ENCODE data around the gene PTPRK.
"Not testable (repeated sequence)": the region's sequence is repeated elsewhere in the genome, so short reads cannot be mapped to it uniquely, and the experiment has no call there.

Gene PTPRK

DNA sequence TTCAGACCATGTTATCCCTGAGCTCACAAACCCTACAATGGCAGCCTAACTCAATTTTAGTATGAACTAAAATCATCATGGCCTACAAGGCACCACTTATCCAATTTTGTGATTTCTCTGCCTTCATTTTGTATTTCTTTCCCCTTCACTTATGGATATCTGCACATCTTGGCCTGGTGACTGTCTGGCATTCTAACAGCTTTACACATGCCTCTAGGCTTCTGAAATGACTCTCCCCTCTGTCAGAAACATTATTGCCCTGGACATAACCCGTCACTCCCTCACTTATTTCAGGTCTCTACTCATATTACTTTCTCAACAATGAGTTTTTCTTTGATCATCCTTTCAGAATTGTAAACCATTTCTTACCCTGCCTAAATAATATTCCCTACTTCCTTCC is 530.3 kb downstream of the PTPRK start:
- no peak for DNase-seq

GRCh38 chr6:127980996-127981395 is 539.4 kb downstream of the PTPRK start:
- DNase-seq: no peak

- not testable (repeated sequence) for DNase-seq
Observed at GRCh38 chr6:127978185-127978584, 542.2 kb downstream of the PTPRK start.

GRCh38 chr6:127976796-127977195 is 543.6 kb downstream of the PTPRK start:
- no peak for DNase-seq

DNA sequence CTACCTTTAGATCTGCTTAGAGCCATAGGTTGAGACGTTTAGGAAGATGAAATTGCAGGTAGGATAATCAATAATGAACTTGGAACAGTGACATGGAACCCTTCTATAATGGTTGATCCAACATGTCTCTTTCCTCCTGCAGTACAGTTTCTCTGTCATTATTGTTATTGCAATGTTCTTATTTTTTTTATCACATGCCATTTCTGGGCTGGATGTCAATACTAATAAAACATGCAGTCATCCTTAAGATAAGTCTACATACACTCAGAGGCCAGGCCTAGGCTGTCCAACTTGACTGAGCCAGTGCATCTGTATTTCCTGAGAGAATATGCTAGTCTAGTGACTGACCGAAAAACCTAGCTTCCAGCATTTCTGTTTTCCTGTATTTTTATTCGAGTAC is 544.3 kb downstream of the PTPRK start:
- no peak for DNase-seq

DNA sequence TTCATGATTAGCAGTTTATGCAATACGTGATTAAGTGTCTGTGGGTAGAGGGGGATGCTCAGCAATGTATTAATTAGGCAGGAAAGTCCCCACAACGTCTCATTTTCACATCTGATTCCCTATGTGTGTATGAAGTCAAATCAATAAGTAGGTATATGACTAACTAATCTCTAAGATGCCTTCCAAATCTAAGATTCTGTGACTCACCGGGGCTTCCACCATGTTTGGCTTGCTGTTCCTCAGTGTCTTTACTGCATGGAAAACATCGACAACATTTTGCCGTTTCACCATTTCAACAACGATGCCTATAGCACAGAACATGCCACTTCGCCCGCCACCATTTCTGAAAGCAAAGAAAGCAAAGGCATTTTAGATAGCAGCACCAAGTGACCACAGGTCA is 547.6 kb downstream of the PTPRK start:
- no peak for DNase-seq

DNA sequence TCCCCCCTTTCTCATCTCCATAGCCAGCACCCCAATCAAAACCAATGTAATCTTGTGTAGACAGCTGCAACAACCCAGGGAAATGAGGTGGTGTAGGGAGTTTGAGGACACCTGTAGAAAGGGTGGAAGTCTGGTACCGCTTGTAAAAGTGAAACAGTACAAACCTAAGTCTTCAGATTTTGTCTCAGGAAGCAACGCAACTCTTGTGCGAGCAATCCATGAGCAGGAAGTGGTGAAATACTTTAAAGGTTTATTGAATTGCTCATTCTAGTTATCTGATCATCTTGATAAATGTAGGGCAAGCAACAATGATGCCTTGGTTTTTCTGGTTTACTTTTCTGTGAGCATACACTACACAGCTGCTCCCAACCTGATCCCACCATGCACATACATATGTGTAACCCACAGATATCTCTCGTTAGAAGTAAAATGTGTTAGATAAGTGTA is 548.4 kb downstream of the PTPRK start:
- no peak for DNase-seq

DNA sequence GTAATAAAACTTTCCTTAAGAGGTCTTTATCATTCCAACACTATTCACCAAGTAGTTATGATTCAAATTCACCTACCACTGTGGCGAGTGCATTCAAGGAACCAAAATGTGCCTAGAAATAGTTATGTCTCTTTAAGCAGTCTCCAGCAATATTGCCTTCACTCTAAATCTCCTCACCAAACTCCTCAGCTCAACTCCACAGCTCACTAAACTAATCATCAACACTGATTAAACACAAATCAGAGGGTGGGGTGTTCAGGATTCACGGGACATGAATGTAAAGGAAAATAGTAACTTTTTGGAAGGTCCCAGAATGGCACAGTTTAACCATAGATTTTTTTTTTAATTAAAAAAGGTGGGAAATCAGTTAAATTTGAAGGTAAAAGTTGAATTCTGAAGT is 549.0 kb downstream of the PTPRK start:
- no peak for DNase-seq

GRCh38 chr6:127969701-127970100 is 550.7 kb downstream of the PTPRK start:
- DNase-seq: no peak

GRCh38 chr6:127968394-127968793 is 552.0 kb downstream of the PTPRK start:
- DNase-seq: no peak

DNA sequence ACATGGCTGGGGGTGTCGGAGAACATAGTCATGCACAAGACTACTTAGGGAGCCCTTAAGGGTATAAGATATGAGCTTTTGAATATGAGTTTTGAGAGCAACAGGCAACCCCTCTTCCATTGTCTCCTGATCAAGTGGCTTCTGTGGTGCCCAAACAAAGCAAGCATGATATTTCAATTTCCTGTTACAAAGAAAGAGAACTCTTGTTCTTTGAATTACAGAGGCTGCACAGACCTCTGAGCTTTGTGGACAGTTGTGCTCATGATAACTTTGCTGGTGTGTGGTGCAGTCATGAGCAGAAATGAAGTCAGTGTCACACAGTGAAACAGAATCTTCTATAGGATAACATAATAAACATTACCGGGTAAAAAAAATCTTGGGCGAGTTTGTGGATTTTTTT is 552.7 kb downstream of the PTPRK start:
- DNase-seq: no peak

DNA sequence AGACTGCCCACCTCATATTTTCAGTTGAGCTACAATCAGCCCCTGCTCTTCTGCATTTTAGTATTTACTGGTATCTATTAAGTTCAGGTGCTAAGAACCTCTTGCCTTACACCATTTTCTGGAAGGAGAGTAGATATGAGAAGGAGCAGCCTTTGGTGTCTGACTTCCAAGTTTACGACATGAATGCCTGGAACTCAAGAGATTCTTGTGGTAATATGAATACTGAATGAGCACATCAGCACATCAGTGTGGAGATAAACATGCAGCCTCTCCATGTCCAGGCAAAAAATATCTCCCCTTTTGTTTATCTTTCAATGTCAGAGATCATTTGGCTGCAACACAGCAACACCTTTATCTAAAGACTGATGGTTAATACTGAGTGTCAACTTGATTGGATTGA is 553.8 kb downstream of the PTPRK start:
- no peak for DNase-seq

GRCh38 chr6:127963495-127963894 is 556.9 kb downstream of the PTPRK start:
- no peak for DNase-seq

DNA sequence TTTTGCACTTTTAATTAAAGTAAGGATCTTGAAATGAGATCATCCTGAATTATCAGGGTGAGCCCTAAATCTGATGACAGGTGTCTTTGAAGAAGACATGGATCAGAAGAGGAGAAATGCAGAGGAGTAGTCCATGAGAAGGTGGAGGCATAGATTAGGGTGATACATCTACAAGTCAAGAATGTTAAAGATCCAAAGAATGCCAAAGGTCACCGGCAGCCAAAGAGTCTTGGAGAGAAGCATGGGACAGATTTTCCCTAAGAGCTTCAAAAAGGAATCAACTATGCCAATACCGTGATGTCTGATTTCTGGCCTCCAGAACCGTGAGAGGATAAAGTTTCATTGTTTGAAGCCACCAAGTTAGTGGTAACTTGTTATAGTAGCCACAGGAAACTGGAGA is 560.5 kb downstream of the PTPRK start:
- DNase-seq: no peak

- no peak for DNase-seq
Observed at GRCh38 chr6:127956956-127957355, 563.4 kb downstream of the PTPRK start.

- DNase-seq: no peak
Observed at GRCh38 chr6:127956260-127956888, 564.0 kb downstream of the PTPRK start.

GRCh38 chr6:127954082-127954481 is 566.3 kb downstream of the PTPRK start:
- no peak for DNase-seq

- no peak for DNase-seq
Observed at GRCh38 chr6:127952831-127953230, 567.6 kb downstream of the PTPRK start.

DNA sequence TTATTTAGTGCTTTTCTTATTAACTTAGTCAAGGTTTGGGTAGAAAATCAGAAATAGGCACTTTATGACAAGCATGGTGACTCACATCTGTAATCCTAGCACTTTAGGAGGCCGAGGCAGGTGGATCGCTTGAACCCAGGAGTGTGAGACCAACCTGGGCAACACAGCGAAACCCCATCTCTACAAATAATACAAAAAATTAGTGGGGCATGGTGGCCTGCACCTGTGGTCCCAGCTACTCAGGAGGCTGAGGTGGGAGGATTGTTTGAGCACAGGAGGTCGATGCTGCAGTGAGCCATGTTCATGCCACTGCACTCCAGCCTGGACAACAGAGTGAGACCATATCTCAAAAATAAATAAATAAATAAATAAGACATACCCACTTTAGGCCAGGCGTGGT is 568.2 kb downstream of the PTPRK start:
- DNase-seq: no peak

DNA sequence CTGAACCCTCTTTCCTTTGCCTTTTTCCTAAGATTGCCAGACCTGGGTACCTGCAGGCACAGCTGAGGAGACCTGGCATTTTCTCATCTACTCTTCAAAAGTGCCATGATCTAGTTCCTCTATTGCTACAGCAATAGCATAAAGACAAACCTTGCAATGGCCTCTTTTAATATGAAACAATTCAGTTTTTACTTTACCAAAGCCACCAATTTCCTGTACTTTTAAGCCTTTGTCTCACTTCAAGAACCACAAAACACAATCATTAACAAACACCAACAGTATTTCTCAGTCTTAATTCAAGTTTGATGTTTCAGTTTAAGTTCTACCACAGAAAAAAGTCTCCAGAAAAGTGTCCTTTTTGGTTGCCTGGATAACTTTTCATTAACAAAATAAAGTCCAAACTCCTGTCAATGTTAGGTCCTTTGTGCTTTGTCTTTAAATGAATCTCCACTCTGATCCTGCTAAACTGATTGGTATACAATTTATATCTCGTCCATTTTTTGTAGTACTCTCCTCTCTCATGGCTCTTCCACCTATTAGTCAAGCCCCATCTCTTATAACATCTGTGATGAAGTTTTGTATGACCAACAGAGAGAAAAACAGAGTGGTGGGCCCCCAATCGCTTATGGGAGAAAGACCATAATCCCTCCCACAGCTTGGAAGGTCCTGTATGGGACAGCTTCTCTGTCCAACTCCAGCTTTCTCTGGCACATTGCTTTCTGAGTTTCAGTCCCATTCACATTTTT is 569.1 kb downstream of the PTPRK start:
- DNase-seq: no peak

GRCh38 chr6:127950566-127951145 is 569.7 kb downstream of the PTPRK start:
- no peak for DNase-seq

DNA sequence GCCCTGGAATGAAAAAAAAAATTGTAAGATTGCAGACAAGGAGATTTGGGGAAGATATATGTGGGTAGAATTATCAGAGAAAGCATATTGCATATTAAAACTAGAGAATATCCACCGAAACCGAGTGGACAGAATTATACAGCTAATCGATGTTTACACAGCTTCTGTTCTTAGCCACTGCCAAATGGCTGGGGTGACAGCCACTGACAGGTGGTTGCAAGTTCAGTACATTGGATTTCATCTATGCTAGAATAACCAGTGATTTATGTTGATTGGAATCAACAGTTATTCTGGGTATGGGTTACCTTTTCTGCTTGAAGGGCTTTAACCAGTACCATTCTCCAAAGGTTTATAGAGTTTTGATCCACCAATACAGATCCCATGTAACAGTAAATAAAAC is 571.1 kb downstream of the PTPRK start:
- no peak for DNase-seq

DNA sequence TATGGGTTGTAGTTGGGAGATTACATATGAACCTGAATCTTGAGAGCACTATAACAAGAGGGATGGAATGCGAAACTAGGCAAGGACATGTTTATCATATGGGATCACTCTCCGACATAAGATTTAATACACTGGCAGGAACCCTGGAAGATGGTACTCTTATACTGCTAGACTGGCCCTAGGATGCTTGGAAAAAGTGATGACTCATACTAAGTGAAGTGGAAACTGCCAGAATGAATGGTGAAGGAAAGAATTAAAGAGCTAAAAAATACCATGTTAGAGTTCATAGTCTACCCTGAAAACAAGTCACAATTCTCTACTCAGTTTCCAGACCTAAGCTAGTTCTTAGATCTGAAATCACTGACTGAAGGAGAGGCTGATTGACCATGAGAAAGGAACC is 574.0 kb downstream of the PTPRK start:
- DNase-seq: no peak

- no peak for DNase-seq
Observed at GRCh38 chr6:127945434-127946097, 574.8 kb downstream of the PTPRK start.
